CD4-positive, alpha-beta T cell treated with Interleukin-4 for 1 hour (primary cell): ENCODE measurements around the gene PLXNA2.

Experiments used
- DNase-seq, 2 donors: peaks; one replicate each; pipeline ENCODE4 v3.0.0-alpha.2; 2020 to 2022

PLXNA2 gene

GRCh38 chr1:208178091-208178529, 66.1 kb downstream of the PLXNA2 start:
- no peak for DNase-seq

DNA sequence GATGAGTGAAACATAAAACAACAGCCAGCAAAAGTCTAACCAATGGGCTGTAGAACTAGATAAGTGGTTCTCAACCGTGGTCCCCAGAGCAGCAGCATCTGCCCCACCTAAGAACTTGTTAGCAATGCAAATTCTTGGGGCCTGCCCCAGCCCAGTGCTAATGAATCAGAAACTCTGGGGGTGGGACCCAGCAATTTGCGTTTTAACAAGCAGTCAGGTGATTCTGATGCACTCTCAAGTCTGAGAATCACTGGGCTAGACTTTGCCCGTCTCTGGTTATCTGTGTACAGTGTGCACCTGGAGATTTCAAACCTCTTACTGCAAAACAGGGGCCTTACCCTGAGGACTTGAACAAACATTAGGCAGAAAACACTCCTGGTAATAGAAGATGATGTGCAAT, 66.5 kb downstream of the PLXNA2 start:
- no peak for DNase-seq

DNA sequence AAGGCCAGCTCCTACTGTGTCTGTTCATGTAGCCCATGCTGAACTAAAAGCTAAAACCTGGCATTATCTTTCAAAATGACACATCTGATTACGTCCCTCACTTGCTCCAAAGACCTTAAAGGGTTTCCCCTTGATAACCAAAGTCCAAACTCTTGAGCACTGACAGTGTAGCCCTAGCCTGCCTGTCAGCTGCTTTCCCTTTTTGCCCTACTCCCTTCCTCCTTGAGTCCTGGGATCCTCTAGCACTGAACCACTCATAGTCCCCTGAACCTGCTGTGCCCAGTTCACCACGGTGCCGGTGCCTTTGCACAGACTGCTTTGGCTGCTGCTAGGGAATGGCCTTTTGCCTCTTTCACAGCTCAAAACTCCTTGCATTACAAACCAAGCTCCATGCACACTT, 67.5 kb downstream of the PLXNA2 start:
- DNase-seq: no peak

DNA sequence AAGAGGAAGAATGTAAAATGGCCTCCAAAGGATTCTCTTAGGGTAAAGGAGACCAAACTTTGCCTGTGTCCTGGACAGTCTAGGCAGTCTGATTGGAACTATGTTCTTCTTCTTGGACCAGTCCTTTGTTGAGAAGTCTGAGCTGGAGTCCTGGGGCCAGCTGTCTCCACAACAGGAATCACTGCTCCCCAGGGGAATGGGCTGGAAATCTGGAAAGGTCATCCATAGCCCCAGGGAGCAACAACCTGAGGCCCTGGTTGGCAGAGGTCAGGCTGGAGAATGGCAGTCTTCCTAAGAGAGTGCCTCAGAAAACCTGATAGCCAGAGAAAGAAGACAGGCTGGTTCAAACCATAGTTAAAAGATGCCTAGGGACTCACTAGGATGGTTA, 68.7 kb downstream of the PLXNA2 start:
- DNase-seq: no peak

DNA sequence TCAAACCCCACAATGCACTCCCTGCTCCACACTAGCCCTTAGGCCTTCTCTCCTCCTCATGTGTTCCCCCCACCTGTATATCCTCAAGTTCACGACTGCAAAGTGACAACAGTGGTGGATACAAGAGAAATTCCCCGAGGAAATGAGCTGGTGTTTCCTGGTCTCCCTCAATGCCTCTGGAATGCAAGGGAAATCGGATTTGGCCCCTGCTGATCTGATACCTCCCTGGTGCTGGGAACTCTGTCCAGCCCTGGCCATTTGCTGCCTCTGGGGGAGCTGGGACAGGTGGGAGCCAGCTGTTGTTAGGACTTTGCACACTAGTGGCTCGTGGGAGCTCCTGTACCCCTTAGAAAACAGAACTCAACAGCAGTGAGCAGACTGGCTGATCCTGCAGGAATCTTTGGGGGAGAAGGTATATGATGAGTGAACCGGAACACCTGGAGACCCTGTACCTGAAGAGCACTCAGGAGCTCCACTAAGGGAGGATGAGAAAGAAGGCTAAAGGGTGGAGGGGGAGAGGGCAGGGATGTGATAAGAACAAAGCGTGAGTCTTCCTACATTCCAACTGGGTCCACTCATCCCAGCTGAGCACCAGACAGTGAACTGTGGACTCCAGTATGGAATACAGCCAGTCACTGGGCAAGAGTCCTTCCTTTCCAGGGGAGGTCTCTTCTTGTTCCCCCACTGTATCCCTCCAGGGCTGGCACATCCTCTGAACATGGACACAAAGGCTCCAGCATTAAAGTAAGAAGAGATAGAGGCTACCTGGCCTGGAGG, 69.3 kb downstream of the PLXNA2 start:
- no peak for DNase-seq

DNA sequence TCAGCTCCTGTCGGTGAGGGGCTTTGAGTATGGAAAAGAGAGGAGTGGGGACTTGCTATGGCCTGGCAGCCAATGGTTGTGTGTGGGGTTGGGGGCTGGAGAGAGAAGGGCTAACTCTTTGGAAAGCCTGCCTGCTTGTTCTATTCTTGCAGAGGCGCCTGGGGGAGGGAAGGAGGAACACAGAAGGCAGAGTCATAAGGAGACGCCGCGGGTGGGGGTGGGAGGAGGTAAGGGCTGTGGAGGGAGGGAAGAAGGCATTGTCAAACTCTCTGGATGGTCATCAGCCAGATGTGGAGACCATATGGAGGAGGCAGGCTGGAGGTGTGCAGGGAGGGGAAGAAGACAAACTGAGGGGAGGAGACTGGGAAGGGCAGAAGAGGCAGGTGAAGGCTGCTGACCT, 70.0 kb downstream of the PLXNA2 start:
- DNase-seq: no peak

DNA sequence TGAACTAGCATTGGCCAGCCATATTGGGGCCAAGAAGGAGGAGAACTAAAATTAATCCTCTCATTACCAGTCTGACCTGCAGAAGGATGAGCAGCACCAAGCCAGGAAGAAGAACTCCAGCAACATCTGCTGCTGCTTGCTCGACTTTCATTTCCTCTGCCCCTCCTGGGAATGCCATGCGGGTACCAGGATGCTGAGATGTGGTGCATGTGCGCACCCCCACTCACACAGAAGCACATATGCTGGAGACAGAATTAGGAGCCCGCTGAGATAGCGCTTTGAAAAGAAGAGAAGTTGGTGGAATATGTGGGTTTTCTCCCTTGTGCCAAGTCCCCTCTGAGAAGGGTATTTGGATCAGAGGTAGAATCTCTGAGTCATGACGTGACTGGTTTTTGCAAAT, 70.4 kb downstream of the PLXNA2 start:
- DNase-seq: no peak

DNA sequence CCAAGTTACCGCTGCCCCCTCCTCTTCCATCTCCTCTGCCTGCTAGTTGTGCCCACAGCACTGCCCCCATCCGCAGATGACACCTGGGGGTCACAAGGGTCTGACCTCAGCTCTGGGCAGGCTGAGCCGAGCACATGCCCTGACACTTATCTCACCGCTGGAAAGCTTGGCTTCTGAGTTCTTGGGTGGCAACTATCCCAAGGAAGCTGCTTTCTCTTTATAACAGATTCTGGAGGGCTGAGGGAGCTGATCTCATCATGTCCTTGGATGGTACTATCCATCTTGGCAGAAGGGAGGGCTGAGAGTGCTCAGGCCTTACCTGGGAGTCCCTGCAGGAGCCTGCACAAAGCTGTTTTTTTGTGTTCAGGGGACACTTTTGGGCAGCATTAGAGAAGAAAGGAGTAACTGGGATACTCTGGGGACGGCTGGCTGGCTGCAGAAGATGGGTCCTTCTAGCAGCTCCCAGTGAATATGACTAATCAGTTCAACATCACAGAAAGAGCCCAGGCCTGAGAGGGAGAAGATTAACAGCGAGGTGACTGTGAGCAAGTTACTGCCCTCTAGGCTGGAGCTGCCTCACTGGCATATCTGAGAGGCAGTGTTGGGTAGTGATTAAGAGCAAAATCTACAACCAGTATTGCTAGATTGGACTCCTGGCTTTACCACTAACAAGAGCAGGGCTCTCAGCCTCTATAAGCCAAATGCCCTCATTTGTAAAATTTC, 71.6 kb downstream of the PLXNA2 start:
- no peak for DNase-seq

- DNase-seq: no peak
These were observed 72.4 kb downstream of the PLXNA2 start for GRCh38 chr1:208171616-208172422.

DNA sequence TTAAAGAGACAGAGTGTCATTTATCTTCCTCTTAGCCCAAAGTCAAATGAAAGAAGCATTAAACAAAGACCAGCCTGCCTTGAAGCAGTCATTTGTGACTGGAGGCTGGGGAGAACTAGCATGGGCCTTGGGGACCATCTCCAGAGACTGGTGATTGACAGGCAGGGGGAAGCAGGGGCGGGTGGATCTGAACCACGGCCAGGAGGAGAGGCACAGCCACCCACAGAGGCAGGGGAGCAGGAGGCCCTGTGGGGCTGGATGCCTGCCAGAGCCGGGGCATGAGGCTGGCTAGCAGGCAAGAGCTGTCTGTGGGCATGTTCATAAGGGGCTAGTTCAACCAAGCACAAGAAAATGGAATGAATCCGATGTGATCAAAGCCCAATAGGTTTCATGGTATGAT, 73.9 kb downstream of the PLXNA2 start:
- no peak for DNase-seq

DNA sequence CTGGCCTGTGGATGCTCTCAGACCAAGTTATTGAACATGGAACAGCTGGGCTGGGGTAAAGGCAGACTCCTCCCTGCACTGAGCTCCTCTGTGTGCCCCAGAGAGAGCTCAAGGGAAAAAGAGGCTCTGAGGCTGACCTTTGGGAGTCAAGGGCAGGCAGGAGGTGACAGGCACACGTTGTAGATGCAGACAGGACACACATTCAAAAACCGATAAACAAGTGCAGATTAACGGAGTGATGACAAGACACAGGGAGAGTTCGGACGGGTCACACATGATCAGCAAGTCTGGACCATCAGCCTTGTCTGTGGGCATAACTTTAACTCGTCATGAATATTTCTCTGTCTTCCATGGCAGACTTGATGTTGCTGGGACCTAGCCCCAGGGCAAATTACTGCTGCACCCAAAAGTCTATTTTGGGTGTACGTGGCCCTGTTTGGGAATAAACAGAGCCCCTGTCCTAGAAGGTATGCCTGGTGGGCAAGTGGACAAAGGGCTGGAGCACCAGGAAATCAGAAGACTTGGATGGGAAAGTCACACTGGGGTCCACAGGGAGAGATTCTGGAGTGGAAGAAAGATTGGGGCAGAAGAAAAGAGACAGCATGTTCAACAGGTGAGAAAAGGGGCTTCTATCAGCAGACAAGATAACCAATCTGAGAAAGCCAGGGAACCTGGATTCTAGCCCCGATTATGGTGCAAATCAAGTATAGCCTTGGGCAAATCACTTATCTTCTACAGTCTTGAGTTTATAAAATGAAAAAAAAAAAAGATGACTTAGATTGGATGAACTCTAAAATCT, 74.9 kb downstream of the PLXNA2 start:
- DNase-seq: no peak

GRCh38 chr1:208167261-208167869, 76.8 kb downstream of the PLXNA2 start:
- DNase-seq: no peak

DNA sequence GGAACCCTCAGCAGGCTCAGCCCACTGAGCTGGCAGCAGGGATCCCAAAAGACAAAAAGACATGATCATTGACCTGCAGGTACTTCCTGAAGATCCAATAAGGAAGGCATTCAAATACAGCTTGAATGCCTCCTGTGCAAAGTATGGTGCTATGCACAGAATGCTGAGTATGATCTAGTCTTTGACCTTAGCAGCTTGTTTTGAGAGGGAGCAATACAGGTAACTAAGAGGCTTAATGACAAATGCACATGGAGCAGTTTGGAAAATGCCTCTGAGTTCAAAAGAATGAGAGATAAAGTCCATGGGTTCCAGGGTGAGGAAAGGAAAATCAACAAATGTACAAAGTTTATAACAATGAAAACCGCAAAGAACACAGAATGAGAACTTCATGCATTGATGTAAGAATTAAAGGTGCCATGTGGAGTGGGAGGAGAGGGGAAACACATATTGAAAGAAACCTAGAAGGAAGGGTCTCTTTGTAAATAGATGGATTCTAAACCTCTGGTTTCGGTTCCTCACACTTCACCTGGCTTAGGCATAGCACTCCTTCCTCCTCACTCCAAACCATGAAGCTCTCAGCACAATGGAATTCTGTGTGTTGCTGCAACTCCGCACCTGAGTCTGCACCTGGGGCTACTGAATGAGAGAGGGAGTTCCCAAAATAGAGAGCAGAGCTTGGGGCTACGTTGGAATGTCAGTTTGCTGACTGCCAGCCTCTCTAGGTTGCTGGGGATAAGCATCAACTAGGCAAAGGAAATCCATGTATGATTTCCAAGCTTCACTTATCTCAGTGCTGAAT, 77.6 kb downstream of the PLXNA2 start:
- DNase-seq: no peak

DNA sequence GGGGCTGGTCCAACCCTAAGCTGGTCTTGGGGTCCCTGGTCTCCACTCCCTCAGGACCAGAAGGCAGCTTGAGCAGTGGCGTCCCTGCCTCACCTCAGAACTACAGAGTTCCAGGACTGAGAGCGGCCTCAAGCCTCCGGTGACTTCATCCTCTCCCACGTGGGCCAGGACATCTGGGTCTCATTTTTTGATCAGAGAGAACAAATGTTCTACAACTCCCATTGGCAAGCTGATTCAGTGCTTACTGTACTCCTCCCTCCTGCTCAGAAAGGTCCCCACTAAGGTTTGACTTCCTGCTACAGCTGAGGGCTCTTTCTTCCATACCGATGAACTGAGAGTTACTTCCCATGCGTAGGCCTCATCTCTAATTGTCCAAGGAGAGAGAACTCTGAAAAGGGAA, 78.5 kb downstream of the PLXNA2 start:
- no peak for DNase-seq

DNA sequence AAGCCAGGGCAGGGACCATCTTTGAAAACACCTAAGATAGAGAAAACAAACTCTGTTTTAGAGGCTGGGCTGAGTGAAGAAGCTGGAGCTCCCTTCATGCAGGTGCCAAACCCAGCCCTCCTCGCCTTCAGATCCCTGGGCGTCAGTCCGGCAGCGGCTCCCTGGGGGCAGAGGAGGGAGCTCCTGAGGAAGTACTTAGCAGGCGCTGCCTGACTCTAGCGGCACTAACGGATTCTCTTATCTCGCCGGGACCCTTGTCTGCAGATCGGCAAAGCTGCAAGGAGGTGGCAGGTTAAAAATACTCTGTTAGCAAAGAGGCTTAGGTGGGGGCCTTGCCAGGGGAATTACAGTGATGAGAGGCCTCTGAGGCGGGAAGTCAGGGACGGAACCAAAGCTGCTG, 79.6 kb downstream of the PLXNA2 start:
- DNase-seq: no peak

DNA sequence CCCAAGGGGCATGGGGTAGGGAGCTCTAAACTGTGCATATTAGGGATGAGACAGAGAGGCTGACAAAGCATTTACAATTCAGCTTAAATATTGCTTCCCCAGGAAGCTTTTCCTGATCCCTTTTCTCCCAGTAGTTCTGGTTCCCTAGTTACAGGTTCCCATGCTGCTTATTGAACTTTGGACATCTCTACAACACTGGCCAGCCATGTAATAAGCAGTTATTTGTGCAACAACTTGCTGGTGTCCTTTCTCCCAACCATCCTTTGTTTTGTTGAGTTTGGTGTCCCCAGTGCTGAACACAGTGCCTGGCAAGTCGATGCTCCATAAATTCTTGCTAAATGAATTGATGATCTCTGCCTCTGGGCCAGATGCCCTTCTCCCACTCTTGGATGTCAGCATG, 80.6 kb downstream of the PLXNA2 start:
- DNase-seq: no peak

DNA sequence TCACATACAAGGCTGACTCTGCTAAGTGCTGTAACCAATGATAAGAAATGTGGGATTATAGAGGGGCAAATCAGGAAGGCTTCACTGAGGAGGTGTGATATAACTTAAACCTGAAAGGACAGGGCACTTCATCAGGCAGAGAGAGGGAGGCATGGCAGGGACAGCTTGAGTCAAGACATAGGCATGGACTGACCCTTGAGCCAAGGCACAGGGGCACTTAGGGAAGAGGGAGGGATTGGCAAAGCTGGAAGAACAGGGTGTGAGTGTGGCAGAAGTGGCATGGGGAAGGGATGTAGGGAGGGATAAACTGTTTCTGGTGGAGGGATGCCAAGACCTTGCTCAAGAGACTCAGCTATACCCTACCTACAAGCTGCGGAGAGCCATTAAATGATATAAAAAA, 81.3 kb downstream of the PLXNA2 start:
- no peak for DNase-seq

DNA sequence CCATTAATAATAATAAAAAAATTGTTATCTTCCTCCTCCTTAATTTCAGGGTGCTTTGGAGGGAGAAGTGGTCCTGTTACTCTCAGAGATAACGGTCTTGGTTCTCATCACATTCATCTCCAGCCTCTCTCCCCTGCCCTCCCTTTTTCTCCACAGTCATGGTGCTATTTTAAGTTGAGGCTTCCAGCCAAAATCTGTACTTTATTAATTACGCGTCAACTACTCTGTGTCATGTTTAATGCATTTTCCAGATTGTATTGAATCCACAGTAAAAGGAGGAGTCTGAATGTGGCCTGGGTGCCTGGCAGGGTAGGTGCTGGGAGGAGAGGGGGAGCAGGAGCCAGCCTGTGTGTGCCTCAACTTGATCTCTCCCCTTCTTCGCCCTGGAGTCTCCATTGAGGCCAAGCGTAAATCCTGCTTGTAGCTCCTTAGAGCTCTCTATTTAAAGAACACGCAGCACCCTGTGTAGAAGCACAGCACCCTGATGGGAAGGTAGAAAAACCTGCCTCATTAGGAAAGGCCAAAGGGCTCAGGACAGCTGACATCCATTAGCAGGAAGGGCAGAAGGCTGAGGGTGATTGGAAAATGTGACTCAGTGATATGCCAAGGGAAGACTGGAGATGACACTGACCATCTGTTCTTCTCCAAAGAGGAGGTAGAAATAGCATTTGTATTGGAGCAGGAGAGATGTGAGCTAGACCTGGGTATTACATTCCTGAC, 82.4 kb downstream of the PLXNA2 start:
- DNase-seq: no peak

DNA sequence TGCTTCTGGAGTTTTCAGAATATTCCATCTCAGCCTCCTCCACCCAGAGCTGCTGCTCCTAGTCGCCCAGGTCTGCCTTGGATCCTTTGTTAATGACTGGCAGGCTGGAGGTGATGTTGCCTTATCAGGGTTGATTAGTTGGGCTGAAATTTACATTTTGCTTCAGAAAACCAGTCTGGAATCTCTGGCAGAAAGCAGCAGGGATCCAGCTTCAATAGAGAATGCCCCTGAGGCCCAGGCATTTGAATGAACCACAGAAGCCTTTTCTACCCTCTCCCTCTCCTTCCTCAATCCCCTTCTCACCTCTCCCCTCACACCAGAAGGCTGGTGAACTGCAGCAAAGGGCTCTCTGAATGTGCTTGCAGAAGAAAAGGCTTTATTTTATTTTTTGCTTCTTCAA, 83.2 kb downstream of the PLXNA2 start:
- DNase-seq: no peak

- no peak for DNase-seq
These were observed 83.8 kb downstream of the PLXNA2 start for GRCh38 chr1:208160259-208160819.
